ENCODE results near the gene RTRAF. TPM values are rescaled to one million over a fixed set of nuclear protein-coding genes. Genes with fewer than 3 reads are reported as not detected.

Gene RTRAF
- total and polyA plus RNA-seq, 8 donors: 4.9 to 202 (median 144) TPM

GRCh38 chr14:52023518-52023917 lies 34.2 kb downstream of the RTRAF start:
- Histone ChIP-seq H3K4me3 (no peak overlapping the region), H3K4me1 (peaks cover 0 to 54% (median 20%) of the 10 kb centered on the region in 4 donors), H3K27me3 (no peaks in the 10 kb centered on the region), H3K27ac (peak overlapping the region in 2 of 5 donors; percentile 6 to 25), H3K36me3 (peaks cover 0 to 29% (median 19%) of the 10 kb centered on the region in 4 donors), H3K9me3 (no peaks in the 10 kb centered on the region)
- peak in 1 of 2 donors; percentile 57 for DNase-seq
- intact Hi-C loops (cut with DNase I; ENCODE audit: low total_unique reads): no loop called here
- TF ChIP-seq POLR2AphosphoS5 (IDR thresholded peaks at IDR 0.05): peak in 1 of 3 donors; percentile 16
- no peak for TF ChIP-seq POLR2A (IDR thresholded peaks at IDR 0.05)
- WGBS, 5 donors: 0 to 88% (median 37%) methylated on average over 1 of the region's 1 CpG

GRCh38 chr14:52025310-52025709 lies 36.0 kb downstream of the RTRAF start:
- no peak overlapping the region for H3K4me3 ChIP-seq
- H3K27me3 ChIP-seq: no peaks in the 10 kb centered on the region
- TF ChIP-seq EP300 (IDR thresholded peaks at IDR 0.05) (no peak), CTCF (IDR thresholded peaks at IDR 0.05) (no peak), POLR2A (IDR thresholded peaks at IDR 0.05) (no peak), POLR2AphosphoS5 (IDR thresholded peaks at IDR 0.05) (no peak)
- no peak for DNase-seq
- H3K36me3 ChIP-seq: peaks cover 0 to 14% (median 7%) of the 10 kb centered on the region in 4 donors
- H3K4me1 ChIP-seq: peaks cover 0 to 49% (median 18%) of the 10 kb centered on the region in 4 donors
- H3K27ac ChIP-seq: peak overlapping the region in 4 of 5 donors; percentile 6 to 55 (median 32)
- H3K9me3 ChIP-seq: no peaks in the 10 kb centered on the region
- intact Hi-C loops (cut with DNase I; ENCODE audit: low total_unique reads): no loop called here

GRCh38 chr14:52026017-52026660 lies 36.8 kb downstream of the RTRAF start:
- peaks cover 0 to 14% (median 7%) of the 10 kb centered on the region in 4 donors for H3K36me3 ChIP-seq
- H3K4me1 ChIP-seq: peaks cover 0 to 40% (median 17%) of the 10 kb centered on the region in 4 donors
- H3K4me3 ChIP-seq: no peak overlapping the region
- DNase-seq: no peak
- 80 to 90% (median 83%) methylated on average over 8 of the region's 8 CpGs for WGBS, 5 donors
- H3K27me3 ChIP-seq: no peaks in the 10 kb centered on the region
- no peaks in the 10 kb centered on the region for H3K9me3 ChIP-seq
- no peak for TF ChIP-seq EP300 (IDR thresholded peaks at IDR 0.05)
- no peak for TF ChIP-seq CTCF (IDR thresholded peaks at IDR 0.05)
- no peak for TF ChIP-seq POLR2AphosphoS5 (IDR thresholded peaks at IDR 0.05)
- TF ChIP-seq POLR2A (IDR thresholded peaks at IDR 0.05): no peak
- peak overlapping the region in 3 of 5 donors; percentile 6 to 55 (median 35) for H3K27ac ChIP-seq
- intact Hi-C loops (cut with DNase I; ENCODE audit: low total_unique reads): no loop called here

- Histone ChIP-seq H3K27me3 (no peaks in the 10 kb centered on the region), H3K36me3 (peaks cover 0 to 14% (median 7%) of the 10 kb centered on the region in 4 donors), H3K27ac (peak overlapping the region in 2 of 5 donors; percentile 35 to 55), H3K4me3 (no peak overlapping the region), H3K4me1 (peaks cover 0 to 41% (median 14%) of the 10 kb centered on the region in 4 donors), H3K9me3 (no peaks in the 10 kb centered on the region)
- 72 to 92% (median 84%) methylated on average over 10 of the region's 10 CpGs for WGBS, 5 donors
- TF ChIP-seq POLR2AphosphoS5 (IDR thresholded peaks at IDR 0.05) (no peak), CTCF (IDR thresholded peaks at IDR 0.05) (no peak), POLR2A (IDR thresholded peaks at IDR 0.05) (no peak), EP300 (IDR thresholded peaks at IDR 0.05) (no peak)
- intact Hi-C loops (cut with DNase I; ENCODE audit: low total_unique reads): no loop called here
- no peak for DNase-seq
Measured at GRCh38 chr14:52026901-52027300, 37.6 kb downstream of the RTRAF start.

GRCh38 chr14:52029881-52030280 lies 40.5 kb downstream of the RTRAF start:
- Histone ChIP-seq H3K4me3 (no peak overlapping the region), H3K27ac (no peak overlapping the region), H3K4me1 (peaks cover 0 to 23% (median 6%) of the 10 kb centered on the region in 4 donors), H3K36me3 (peaks cover 0 to 14% (median 7%) of the 10 kb centered on the region in 4 donors), H3K27me3 (no peaks in the 10 kb centered on the region), H3K9me3 (no peaks in the 10 kb centered on the region)
- 67 to 78% (median 74%) methylated on average over 1 of the region's 1 CpG for WGBS, 5 donors
- intact Hi-C loops (cut with DNase I; ENCODE audit: low total_unique reads): no loop called here
- no peak for DNase-seq
- TF ChIP-seq EP300 (IDR thresholded peaks at IDR 0.05): no peak
- no peak for TF ChIP-seq POLR2A (IDR thresholded peaks at IDR 0.05)
- TF ChIP-seq POLR2AphosphoS5 (IDR thresholded peaks at IDR 0.05): no peak
- no peak for TF ChIP-seq CTCF (IDR thresholded peaks at IDR 0.05)

Data from stomach (tissue), 9 donors.